ENCODE data around the gene ENOX1.

DNA sequence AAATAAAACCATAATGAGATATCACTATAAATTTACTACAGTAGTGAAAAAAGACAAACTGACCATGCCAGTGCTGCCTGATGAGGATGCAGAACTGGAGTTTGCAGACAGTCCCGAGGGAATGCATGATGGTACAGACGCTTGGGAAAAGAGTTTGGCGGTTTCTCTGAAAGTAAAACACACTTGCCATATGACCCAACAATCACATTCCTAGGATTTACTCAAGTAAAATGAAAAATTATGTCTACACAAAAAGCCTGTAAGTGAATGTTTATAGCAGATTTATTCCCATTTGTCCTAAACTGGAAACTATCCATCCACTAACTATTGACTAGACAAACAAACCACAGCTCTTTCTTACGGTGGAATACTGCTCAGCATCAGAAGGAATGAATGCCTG is 492.4 kb downstream of the ENOX1 start:
- TF ChIP-seq, protein P1, sequence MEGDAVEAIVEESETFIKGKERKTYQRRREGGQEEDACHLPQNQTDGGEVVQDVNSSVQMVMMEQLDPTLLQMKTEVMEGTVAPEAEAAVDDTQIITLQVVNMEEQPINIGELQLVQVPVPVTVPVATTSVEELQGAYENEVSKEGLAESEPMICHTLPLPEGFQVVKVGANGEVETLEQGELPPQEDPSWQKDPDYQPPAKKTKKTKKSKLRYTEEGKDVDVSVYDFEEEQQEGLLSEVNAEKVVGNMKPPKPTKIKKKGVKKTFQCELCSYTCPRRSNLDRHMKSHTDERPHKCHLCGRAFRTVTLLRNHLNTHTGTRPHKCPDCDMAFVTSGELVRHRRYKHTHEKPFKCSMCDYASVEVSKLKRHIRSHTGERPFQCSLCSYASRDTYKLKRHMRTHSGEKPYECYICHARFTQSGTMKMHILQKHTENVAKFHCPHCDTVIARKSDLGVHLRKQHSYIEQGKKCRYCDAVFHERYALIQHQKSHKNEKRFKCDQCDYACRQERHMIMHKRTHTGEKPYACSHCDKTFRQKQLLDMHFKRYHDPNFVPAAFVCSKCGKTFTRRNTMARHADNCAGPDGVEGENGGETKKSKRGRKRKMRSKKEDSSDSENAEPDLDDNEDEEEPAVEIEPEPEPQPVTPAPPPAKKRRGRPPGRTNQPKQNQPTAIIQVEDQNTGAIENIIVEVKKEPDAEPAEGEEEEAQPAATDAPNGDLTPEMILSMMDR (IDR thresholded peaks at IDR 0.05): no peak
- TF ChIP-seq JUN (CRISPR knock-in tag; IDR thresholded peaks at IDR 0.05) (no peak), SMAD4 (CRISPR knock-in tag; IDR thresholded peaks at IDR 0.05) (no peak), MYBL2 (CRISPR knock-in tag; IDR thresholded peaks at IDR 0.05) (no peak), TP53 (CRISPR knock-in tag; IDR thresholded peaks at IDR 0.05) (no peak), CREB1 (CRISPR knock-in tag; IDR thresholded peaks at IDR 0.05) (no peak)
- TF ChIP-seq, protein P2, sequence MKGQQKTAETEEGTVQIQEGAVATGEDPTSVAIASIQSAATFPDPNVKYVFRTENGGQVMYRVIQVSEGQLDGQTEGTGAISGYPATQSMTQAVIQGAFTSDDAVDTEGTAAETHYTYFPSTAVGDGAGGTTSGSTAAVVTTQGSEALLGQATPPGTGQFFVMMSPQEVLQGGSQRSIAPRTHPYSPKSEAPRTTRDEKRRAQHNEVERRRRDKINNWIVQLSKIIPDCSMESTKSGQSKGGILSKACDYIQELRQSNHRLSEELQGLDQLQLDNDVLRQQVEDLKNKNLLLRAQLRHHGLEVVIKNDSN (CRISPR knock-in tag; IDR thresholded peaks at IDR 0.05): no peak
- TF ChIP-seq, protein P3, sequence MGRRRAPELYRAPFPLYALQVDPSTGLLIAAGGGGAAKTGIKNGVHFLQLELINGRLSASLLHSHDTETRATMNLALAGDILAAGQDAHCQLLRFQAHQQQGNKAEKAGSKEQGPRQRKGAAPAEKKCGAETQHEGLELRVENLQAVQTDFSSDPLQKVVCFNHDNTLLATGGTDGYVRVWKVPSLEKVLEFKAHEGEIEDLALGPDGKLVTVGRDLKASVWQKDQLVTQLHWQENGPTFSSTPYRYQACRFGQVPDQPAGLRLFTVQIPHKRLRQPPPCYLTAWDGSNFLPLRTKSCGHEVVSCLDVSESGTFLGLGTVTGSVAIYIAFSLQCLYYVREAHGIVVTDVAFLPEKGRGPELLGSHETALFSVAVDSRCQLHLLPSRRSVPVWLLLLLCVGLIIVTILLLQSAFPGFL (CRISPR knock-in tag; IDR thresholded peaks at IDR 0.05; ENCODE audit: borderline replicate concordance): no peak
- TF ChIP-seq, protein P4, sequence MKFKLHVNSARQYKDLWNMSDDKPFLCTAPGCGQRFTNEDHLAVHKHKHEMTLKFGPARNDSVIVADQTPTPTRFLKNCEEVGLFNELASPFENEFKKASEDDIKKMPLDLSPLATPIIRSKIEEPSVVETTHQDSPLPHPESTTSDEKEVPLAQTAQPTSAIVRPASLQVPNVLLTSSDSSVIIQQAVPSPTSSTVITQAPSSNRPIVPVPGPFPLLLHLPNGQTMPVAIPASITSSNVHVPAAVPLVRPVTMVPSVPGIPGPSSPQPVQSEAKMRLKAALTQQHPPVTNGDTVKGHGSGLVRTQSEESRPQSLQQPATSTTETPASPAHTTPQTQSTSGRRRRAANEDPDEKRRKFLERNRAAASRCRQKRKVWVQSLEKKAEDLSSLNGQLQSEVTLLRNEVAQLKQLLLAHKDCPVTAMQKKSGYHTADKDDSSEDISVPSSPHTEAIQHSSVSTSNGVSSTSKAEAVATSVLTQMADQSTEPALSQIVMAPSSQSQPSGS (CRISPR knock-in tag; IDR thresholded peaks at IDR 0.05; ENCODE audit: borderline replicate concordance, low read depth): no peak
- TF ChIP-seq, protein P5, sequence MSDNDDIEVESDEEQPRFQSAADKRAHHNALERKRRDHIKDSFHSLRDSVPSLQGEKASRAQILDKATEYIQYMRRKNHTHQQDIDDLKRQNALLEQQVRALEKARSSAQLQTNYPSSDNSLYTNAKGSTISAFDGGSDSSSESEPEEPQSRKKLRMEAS (CRISPR knock-in tag; IDR thresholded peaks at IDR 0.05): no peak
